HEK293 (cell line): ENCODE measurements around the gene RAB40C.

Experiments
- CTCF ChIA-PET: fragments of 350-600 bp; formaldehyde crosslinking; extraction: SDS; loops from one replicate; lab custom pipeline; 2021; ENCODE audit warnings: antibody characterized with exemption; lab: Yijun Ruan, JAX
- POLR2A ChIA-PET: fragments of 300-600 bp; formaldehyde crosslinking; extraction: SDS; loops from one replicate; lab custom pipeline; 2020; ENCODE audit warnings: antibody characterized with exemption, inconsistent platforms; lab: Yijun Ruan, JAX
- H3K27ac ChIP-seq: fragments of 200-500 bp; sonication (Bioruptor generic); 2 replicates; pipeline ENCODE4 v1.5.1; 2014; ENCODE audit warnings: low read depth, low read length, control low read depth, inconsistent platforms; ENCODE audit errors: extremely low read depth
- H3K36me3 ChIP-seq, 2 experiments: fragments of 200-500 bp in 1 of 2; sonication (Bioruptor generic) in 1 of 2; 1 replicate in 1 of 2; 2 replicates in 1 of 2; pipeline ENCODE4 v1.5.1; 2014 to 2017; ENCODE audit warnings: inconsistent platforms in 2 of 2, low read length in 2 of 2; ENCODE audit not compliant: control insufficient read depth in 2 of 2, insufficient read depth in 1 of 2
- H3K4me1 ChIP-seq: fragments of 200-500 bp; sonication (Bioruptor generic); 2 replicates; pipeline ENCODE4 v1.5.1; 2014; ENCODE audit warnings: mild to moderate bottlenecking, low read length, inconsistent platforms; ENCODE audit not compliant: control insufficient read depth, insufficient read depth
- H3K4me3 ChIP-seq: 2 replicates; pipeline ENCODE4 v1.5.1; 2011; ENCODE audit warnings: low read depth, mild to moderate bottlenecking, control low read depth, low read length, moderate library complexity
- H3K9me3 ChIP-seq: fragments of 200-500 bp; sonication (Bioruptor generic); 2 replicates; pipeline ENCODE4 v1.5.1; 2014; ENCODE audit warnings: low read depth, low read length, inconsistent platforms; ENCODE audit not compliant: control insufficient read depth, insufficient read depth
- GLIS1 ChIP-seq: fragments of 450-650 bp; formaldehyde crosslinking; IDR thresholded peaks from 2 replicates; pipeline ENCODE4 v1.5.1; 2016; ENCODE audit warnings: missing biosample characterization, missing genetic modification characterization
- GLIS2 ChIP-seq: fragments of 450-650 bp; formaldehyde crosslinking; IDR thresholded peaks from 2 replicates; pipeline ENCODE4 v1.5.1; 2016; ENCODE audit warnings: missing biosample characterization, missing genetic modification characterization
- HOXC10 ChIP-seq: sonication (generic); formaldehyde crosslinking; IDR thresholded peaks from 2 replicates; pipeline ENCODE4 v1.8.1; 2023; ENCODE audit warnings: mild to moderate bottlenecking, missing genetic modification reagents
- KLF8 ChIP-seq: fragments of 450-650 bp; formaldehyde crosslinking; IDR thresholded peaks from 2 replicates; pipeline ENCODE4 v1.5.1; 2016; ENCODE audit warnings: missing biosample characterization, missing genetic modification characterization
- PRDM1 ChIP-seq: fragments of 450-650 bp; formaldehyde crosslinking; IDR thresholded peaks from 2 replicates; pipeline ENCODE4; 2016; ENCODE audit warnings: missing biosample characterization, missing genetic modification characterization
- PRDM10 ChIP-seq: fragments of 450-650 bp; formaldehyde crosslinking; IDR thresholded peaks from 2 replicates; pipeline ENCODE4 v1.5.1; 2016; ENCODE audit warnings: missing biosample characterization, missing genetic modification characterization
- REST ChIP-seq: fragments of 450-650 bp; formaldehyde crosslinking; IDR thresholded peaks from 2 replicates; pipeline ENCODE4 v1.5.1; 2016; ENCODE audit warnings: missing biosample characterization, missing genetic modification characterization
- SCRT1 ChIP-seq: fragments of 450-650 bp; formaldehyde crosslinking; IDR thresholded peaks from 2 replicates; pipeline ENCODE4 v1.5.1; 2016; ENCODE audit warnings: missing biosample characterization, missing genetic modification characterization, borderline replicate concordance
- SP2 ChIP-seq: fragments of 450-650 bp; formaldehyde crosslinking; IDR thresholded peaks from 2 replicates; pipeline ENCODE4 v1.5.1; 2016; ENCODE audit warnings: missing biosample characterization, missing genetic modification characterization
- ZBTB7A ChIP-seq: fragments of 450-650 bp; formaldehyde crosslinking; IDR thresholded peaks from 2 replicates; pipeline ENCODE4 v1.5.1; 2016; ENCODE audit warnings: low read depth, missing biosample characterization, missing genetic modification characterization
- ZBTB8A ChIP-seq: fragments of 450-650 bp; formaldehyde crosslinking; IDR thresholded peaks from 2 replicates; pipeline ENCODE4 v1.5.1; 2016; ENCODE audit warnings: missing biosample characterization, missing genetic modification characterization
- ZNF239 ChIP-seq: fragments of 450-650 bp; formaldehyde crosslinking; IDR thresholded peaks from 2 replicates; pipeline ENCODE4 v1.5.1; 2016; ENCODE audit warnings: missing biosample characterization, missing genetic modification characterization
- ZNF391 ChIP-seq: fragments of 450-650 bp; formaldehyde crosslinking; IDR thresholded peaks from 2 replicates; pipeline ENCODE4 v1.5.1; 2016; ENCODE audit warnings: low read depth, missing biosample characterization, missing genetic modification characterization, borderline replicate concordance
- ZNF404 ChIP-seq: fragments of 450-650 bp; formaldehyde crosslinking; IDR thresholded peaks from 2 replicates; pipeline ENCODE4 v1.5.1; 2017; ENCODE audit warnings: missing biosample characterization, missing genetic modification characterization
- ZNF423 ChIP-seq: fragments of 450-650 bp; formaldehyde crosslinking; IDR thresholded peaks from 2 replicates; pipeline ENCODE4 v1.5.1; 2016; ENCODE audit warnings: missing biosample characterization, missing genetic modification characterization
- ZNF548 ChIP-seq: fragments of 450-650 bp; formaldehyde crosslinking; IDR thresholded peaks from 2 replicates; pipeline ENCODE4 v1.5.1; 2016; ENCODE audit warnings: missing biosample characterization, missing genetic modification characterization
- ZNF585B ChIP-seq: fragments of 450-650 bp; formaldehyde crosslinking; IDR thresholded peaks from 2 replicates; pipeline ENCODE4 v1.5.1; 2016; ENCODE audit warnings: missing biosample characterization, missing genetic modification characterization
- ZNF600 ChIP-seq: fragments of 450-650 bp; formaldehyde crosslinking; IDR thresholded peaks from 2 replicates; pipeline ENCODE4 v1.5.1; 2016; ENCODE audit warnings: missing biosample characterization, missing genetic modification characterization
- ZNF623 ChIP-seq: fragments of 450-650 bp; formaldehyde crosslinking; IDR thresholded peaks from 2 replicates; pipeline ENCODE4 v1.5.1; 2016; ENCODE audit warnings: missing biosample characterization, missing genetic modification characterization
- ZSCAN30 ChIP-seq: fragments of 450-650 bp; IDR thresholded peaks from 2 replicates; pipeline ENCODE4 v1.5.1; 2018; ENCODE audit warnings: missing biosample characterization, mild to moderate bottlenecking, missing genetic modification characterization, moderate library complexity
- TF ChIP-seq, protein P1 (sequence below): fragments of 450-650 bp; formaldehyde crosslinking; conservative IDR thresholded peaks from 2 replicates; pipeline ENCODE4 v1.5.1; 2016; ENCODE audit warnings: low read depth, missing biosample characterization, missing genetic modification characterization
- TF ChIP-seq, protein P2 (sequence below): fragments of 450-650 bp; formaldehyde crosslinking; IDR thresholded peaks from 2 replicates; pipeline ENCODE4 v1.5.1; 2016; ENCODE audit warnings: missing biosample characterization, missing genetic modification characterization

Gene RAB40C

DNA sequence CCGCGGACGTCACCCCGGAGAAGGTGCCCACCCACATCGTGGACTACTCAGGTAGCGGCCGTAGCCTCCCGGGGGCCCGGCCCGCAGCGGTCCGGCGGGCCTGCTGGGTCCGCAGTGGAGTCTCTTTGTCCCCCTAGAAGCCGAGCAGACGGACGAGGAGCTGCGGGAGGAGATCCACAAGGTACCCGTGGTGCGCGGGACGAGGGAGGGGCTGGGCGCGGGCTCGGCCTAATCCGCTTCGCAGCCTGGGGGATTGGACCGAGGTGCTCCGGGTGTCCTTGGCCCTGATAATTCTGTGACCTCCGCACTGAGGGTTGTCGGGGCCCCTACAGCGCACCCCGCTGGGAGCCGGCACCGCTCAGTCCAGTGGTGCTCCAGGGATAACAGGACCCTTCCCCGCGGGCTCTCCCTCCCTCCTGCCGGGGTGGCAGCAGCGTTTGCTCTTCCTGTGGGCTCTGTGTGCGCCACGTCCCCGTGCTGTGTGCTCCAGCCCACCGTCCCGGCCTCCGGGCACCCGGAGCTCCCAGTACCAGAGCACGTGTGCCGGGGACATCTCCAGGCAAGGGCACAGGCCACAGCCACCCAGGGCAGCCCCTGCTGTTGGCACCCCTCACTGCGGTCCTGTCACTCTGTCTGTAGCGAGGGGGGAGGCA lies 78.8 kb downstream of the RAB40C start (continued):
- TF ChIP-seq KLF8, result no peak
- no peak for TF ChIP-seq PRDM1 (tag by site-specific recombination)
- peak; percentile 10; the same call in 1 of the 2 replicates for TF ChIP-seq GLIS1
- peak; percentile 49; the same call in 1 of the 2 replicates for TF ChIP-seq ZNF600
- TF ChIP-seq ZNF423 (tag by site-specific recombination), result no peak
- 0 out of 2 replicates have a peak, but pooled peaks have one; percentile 10 for TF ChIP-seq ZBTB7A (tag by site-specific recombination)
- no peak for TF ChIP-seq SP2
- no peak for TF ChIP-seq ZSCAN30
- TF ChIP-seq, protein P1, sequence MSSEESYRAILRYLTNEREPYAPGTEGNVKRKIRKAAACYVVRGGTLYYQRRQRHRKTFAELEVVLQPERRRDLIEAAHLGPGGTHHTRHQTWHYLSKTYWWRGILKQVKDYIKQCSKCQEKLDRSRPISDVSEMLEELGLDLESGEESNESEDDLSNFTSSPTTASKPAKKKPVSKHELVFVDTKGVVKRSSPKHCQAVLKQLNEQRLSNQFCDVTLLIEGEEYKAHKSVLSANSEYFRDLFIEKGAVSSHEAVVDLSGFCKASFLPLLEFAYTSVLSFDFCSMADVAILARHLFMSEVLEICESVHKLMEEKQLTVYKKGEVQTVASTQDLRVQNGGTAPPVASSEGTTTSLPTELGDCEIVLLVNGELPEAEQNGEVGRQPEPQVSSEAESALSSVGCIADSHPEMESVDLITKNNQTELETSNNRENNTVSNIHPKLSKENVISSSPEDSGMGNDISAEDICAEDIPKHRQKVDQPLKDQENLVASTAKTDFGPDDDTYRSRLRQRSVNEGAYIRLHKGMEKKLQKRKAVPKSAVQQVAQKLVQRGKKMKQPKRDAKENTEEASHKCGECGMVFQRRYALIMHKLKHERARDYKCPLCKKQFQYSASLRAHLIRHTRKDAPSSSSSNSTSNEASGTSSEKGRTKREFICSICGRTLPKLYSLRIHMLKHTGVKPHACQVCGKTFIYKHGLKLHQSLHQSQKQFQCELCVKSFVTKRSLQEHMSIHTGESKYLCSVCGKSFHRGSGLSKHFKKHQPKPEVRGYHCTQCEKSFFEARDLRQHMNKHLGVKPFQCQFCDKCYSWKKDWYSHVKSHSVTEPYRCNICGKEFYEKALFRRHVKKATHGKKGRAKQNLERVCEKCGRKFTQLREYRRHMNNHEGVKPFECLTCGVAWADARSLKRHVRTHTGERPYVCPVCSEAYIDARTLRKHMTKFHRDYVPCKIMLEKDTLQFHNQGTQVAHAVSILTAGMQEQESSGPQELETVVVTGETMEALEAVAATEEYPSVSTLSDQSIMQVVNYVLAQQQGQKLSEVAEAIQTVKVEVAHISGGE, result peak; percentile 21; the same call in 1 of the 2 replicates
- TF ChIP-seq ZNF239 (tag by site-specific recombination), result no peak
- TF ChIP-seq REST, result no peak
- TF ChIP-seq ZNF623 (tag by site-specific recombination), result no peak
- peak; percentile 19; the same call in 1 of the 2 replicates for TF ChIP-seq PRDM10
- TF ChIP-seq ZBTB8A (tag by site-specific recombination), result no peak
- no peak for TF ChIP-seq HOXC10 (CRISPR knock-in tag)
- no peak for TF ChIP-seq ZNF585B (tag by site-specific recombination)
- TF ChIP-seq ZNF391 (tag by site-specific recombination), result no peak

- H3K4me3 ChIP-seq, result no peak overlapping the region
- CTCF ChIA-PET, result no interaction called here
- no peak overlapping the region for H3K27ac ChIP-seq
- H3K4me1 ChIP-seq, result no peaks in the 10 kb centered on the region
- TF ChIP-seq ZNF548 (tag by site-specific recombination) (no peak), GLIS2 (tag by site-specific recombination) (0 out of 2 replicates have a peak, but pooled peaks have one; percentile 34), SCRT1 (no peak), ZNF404 (no peak)
- TF ChIP-seq, protein P2, sequence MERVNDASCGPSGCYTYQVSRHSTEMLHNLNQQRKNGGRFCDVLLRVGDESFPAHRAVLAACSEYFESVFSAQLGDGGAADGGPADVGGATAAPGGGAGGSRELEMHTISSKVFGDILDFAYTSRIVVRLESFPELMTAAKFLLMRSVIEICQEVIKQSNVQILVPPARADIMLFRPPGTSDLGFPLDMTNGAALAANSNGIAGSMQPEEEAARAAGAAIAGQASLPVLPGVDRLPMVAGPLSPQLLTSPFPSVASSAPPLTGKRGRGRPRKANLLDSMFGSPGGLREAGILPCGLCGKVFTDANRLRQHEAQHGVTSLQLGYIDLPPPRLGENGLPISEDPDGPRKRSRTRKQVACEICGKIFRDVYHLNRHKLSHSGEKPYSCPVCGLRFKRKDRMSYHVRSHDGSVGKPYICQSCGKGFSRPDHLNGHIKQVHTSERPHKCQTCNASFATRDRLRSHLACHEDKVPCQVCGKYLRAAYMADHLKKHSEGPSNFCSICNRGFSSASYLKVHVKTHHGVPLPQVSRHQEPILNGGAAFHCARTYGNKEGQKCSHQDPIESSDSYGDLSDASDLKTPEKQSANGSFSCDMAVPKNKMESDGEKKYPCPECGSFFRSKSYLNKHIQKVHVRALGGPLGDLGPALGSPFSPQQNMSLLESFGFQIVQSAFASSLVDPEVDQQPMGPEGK (tag by site-specific recombination), result peak; percentile 21; the same call in 1 of the 2 replicates
- POLR2A ChIA-PET, result interaction anchor here (1.0 to 6.7 kb wide), 2 partner anchors 11 to 20 kb away, joined by 3 to 57 read pairs; partner anchors contain the start of genes STUB1 and WDR24
- H3K36me3 ChIP-seq, result peaks cover 0 to 70% of the 10 kb centered on the region in 2 experiments; a peak in 1 of 3 replicates
- no peaks in the 10 kb centered on the region for H3K9me3 ChIP-seq
Measured at GRCh38 chr16:669666-670065, 79.8 kb downstream of the RAB40C start.
